HG03558 (cell line): ENCODE data around the gene NLRP6.
"Not testable (repeated sequence)": the region's sequence is repeated elsewhere in the genome, so short reads cannot be mapped to it uniquely, and the experiment has no call there.

ENCODE experiments used
- ATAC-seq: cut with Tn5 transposase; IDR thresholded peaks from one replicate; pipeline ENCODE4 v1.9.1; 2021; ENCODE audit warnings: moderate number of reproducible peaks; ENCODE audit not compliant: unreplicated experiment; ENCODE audit errors: extremely low read depth

The NLRP6 gene

GRCh38 chr11:317668-318404 is 39.6 kb downstream of the NLRP6 start:
- not testable (repeated sequence) for ATAC-seq

- ATAC-seq = not testable (repeated sequence)
These were observed 40.4 kb downstream of the NLRP6 start for GRCh38 chr11:318405-319120.

GRCh38 chr11:319121-319887 is 41.1 kb downstream of the NLRP6 start:
- not testable (repeated sequence) for ATAC-seq

- ATAC-seq = not testable (repeated sequence)
These were observed 41.7 kb downstream of the NLRP6 start for GRCh38 chr11:319888-320273.

- ATAC-seq = no peak
These were observed 45.9 kb downstream of the NLRP6 start for GRCh38 chr11:324156-324555.

GRCh38 chr11:324593-325517 is 46.6 kb downstream of the NLRP6 start:
- not testable (repeated sequence) for ATAC-seq

GRCh38 chr11:325796-326591 is 47.8 kb downstream of the NLRP6 start:
- no peak for ATAC-seq

- no peak for ATAC-seq
These were observed 48.3 kb downstream of the NLRP6 start for GRCh38 chr11:326592-326841.

GRCh38 chr11:326842-327580 is 48.8 kb downstream of the NLRP6 start:
- ATAC-seq = no peak

- no peak for ATAC-seq
These were observed 49.3 kb downstream of the NLRP6 start for GRCh38 chr11:327581-327923.

GRCh38 chr11:328012-328411 is 49.8 kb downstream of the NLRP6 start:
- no peak for ATAC-seq

- not testable (repeated sequence) for ATAC-seq
These were observed 50.4 kb downstream of the NLRP6 start for GRCh38 chr11:328516-329100.

- ATAC-seq = no peak
These were observed 51.7 kb downstream of the NLRP6 start for GRCh38 chr11:329886-330253.

GRCh38 chr11:330307-330693 is 52.1 kb downstream of the NLRP6 start:
- ATAC-seq = no peak

GRCh38 chr11:330694-331357 is 52.6 kb downstream of the NLRP6 start:
- no peak for ATAC-seq

- no peak for ATAC-seq
These were observed 53.3 kb downstream of the NLRP6 start for GRCh38 chr11:331358-332060.

GRCh38 chr11:332651-333480 is 54.7 kb downstream of the NLRP6 start:
- no peak for ATAC-seq
